Neuronal stem cell (in vitro differentiated cells): ENCODE data around the gene PPIL6.

Experiments used
- DNase-seq: peaks from one replicate; pipeline ENCODE4 v3.0.0-alpha.2; 2013; ENCODE audit warnings: low spot score
- H2AFZ ChIP-seq: one replicate; pipeline ENCODE4 v1.6.1; 2013; ENCODE audit warnings: mild to moderate bottlenecking, low read length, inconsistent platforms
- H2AK5ac ChIP-seq: 2 replicates; pipeline ENCODE4 v1.6.1; 2013; ENCODE audit warnings: low read depth, mild to moderate bottlenecking, inconsistent platforms, low read length, moderate library complexity, mixed read lengths
- H2BK120ac ChIP-seq: 2 replicates; pipeline ENCODE4 v1.6.1; 2013; ENCODE audit warnings: low read depth, mild to moderate bottlenecking, inconsistent platforms, low read length, moderate library complexity, mixed read lengths
- H2BK12ac ChIP-seq: one replicate; pipeline ENCODE4 v1.6.1; 2013; ENCODE audit warnings: low read length, inconsistent platforms
- H2BK15ac ChIP-seq: 2 replicates; pipeline ENCODE4 v1.6.1; 2013; ENCODE audit warnings: mild to moderate bottlenecking, low read length, inconsistent platforms, mixed read lengths
- H2BK5ac ChIP-seq: one replicate; pipeline ENCODE4 v1.6.1; 2013; ENCODE audit warnings: inconsistent platforms, mild to moderate bottlenecking, low read length, moderate library complexity
- H3K14ac ChIP-seq: one replicate; pipeline ENCODE4 v1.6.1; 2013; ENCODE audit warnings: low read length, inconsistent platforms
- H3K18ac ChIP-seq: 2 replicates; pipeline ENCODE4 v1.6.1; 2013; ENCODE audit warnings: low read length, inconsistent platforms
- H3K23ac ChIP-seq: 2 replicates; pipeline ENCODE4 v1.6.1; 2013; ENCODE audit warnings: low read depth, mild to moderate bottlenecking, mixed read lengths, low read length, inconsistent platforms; ENCODE audit not compliant: poor library complexity
- H3K27ac ChIP-seq: replicated peaks from 3 replicates; pipeline ENCODE4 v1.5.1; 2013; ENCODE audit warnings: low read length, inconsistent platforms
- H3K27me3 ChIP-seq, 3 experiments: 2 replicates each; pipeline ENCODE4 v1.6.1; 2013; ENCODE audit warnings: low read length in 3 of 3, mild to moderate bottlenecking in 2 of 3, inconsistent platforms in 1 of 3, low read depth in 1 of 3, mixed read lengths in 1 of 3, moderate library complexity in 1 of 3; ENCODE audit not compliant: control insufficient read depth in 3 of 3, insufficient read depth in 3 of 3
- H3K36me3 ChIP-seq, 2 donors: replicated peaks in 1 of 2; 2 replicates each; pipeline ENCODE4 v1.6.1; 2013; ENCODE audit warnings: low read length in 2 of 2; ENCODE audit not compliant: control insufficient read depth in 2 of 2, insufficient read depth in 2 of 2
- H3K4ac ChIP-seq: 2 replicates; pipeline ENCODE4 v1.6.1; 2013; ENCODE audit warnings: inconsistent platforms, mild to moderate bottlenecking, low read length, moderate library complexity
- H3K4me1 ChIP-seq, 2 donors: 1 replicate in 1 of 2; 2 replicates in 1 of 2; pipeline ENCODE4 v1.6.1; 2013; ENCODE audit warnings: low read length in 2 of 2, low read depth in 1 of 2; ENCODE audit not compliant: control insufficient read depth in 2 of 2, insufficient read depth in 1 of 2
- H3K4me2 ChIP-seq: one replicate; pipeline ENCODE4 v1.6.1; 2013; ENCODE audit warnings: mild to moderate bottlenecking, low read length, inconsistent platforms; ENCODE audit not compliant: insufficient read depth, poor library complexity, severe bottlenecking
- H3K4me3 ChIP-seq, 2 donors: 2 replicates each; pipeline ENCODE4 v1.5.1; 2013; ENCODE audit warnings: low read length in 2 of 2, mild to moderate bottlenecking in 2 of 2, inconsistent platforms in 1 of 2, moderate library complexity in 1 of 2
- H3K79me1 ChIP-seq: one replicate; pipeline ENCODE4 v1.6.1; 2013; ENCODE audit warnings: low read depth, mild to moderate bottlenecking, inconsistent platforms, low read length, moderate library complexity
- H3K9ac ChIP-seq: one replicate; pipeline ENCODE4 v1.6.1; 2013; ENCODE audit warnings: mild to moderate bottlenecking, low read depth, low read length, inconsistent platforms; ENCODE audit not compliant: poor library complexity
- H3K9me3 ChIP-seq, 2 donors: replicated peaks in 1 of 2; 2 replicates each; pipeline versions ENCODE3 to v1.6.1; 2013; ENCODE audit warnings: low read length in 2 of 2, mild to moderate bottlenecking in 2 of 2, inconsistent platforms in 1 of 2, low read depth in 1 of 2, mixed read lengths in 1 of 2, moderate library complexity in 1 of 2; ENCODE audit not compliant: control insufficient read depth in 2 of 2, insufficient read depth in 1 of 2
- H4K8ac ChIP-seq: one replicate; pipeline ENCODE4 v1.6.1; 2013; ENCODE audit warnings: low read depth, mild to moderate bottlenecking, inconsistent platforms, low read length, moderate library complexity
- H4K91ac ChIP-seq: one replicate; pipeline ENCODE4 v1.6.1; 2013; ENCODE audit warnings: low read length, low read depth, mild to moderate bottlenecking, inconsistent platforms; ENCODE audit not compliant: poor library complexity
- WGBS, 2 donors: extraction: QIAGEN DNeasy Blood & Tissue Kit; methylation state at CpG; one replicate each; pipeline ENCODE4 v1.1.7; 2013; ENCODE audit warnings: missing lambda C conversion rate in 2 of 2, mixed read lengths in 1 of 2; ENCODE audit not compliant: insufficient read length in 2 of 2, insufficient replicate concordance in 1 of 2; ENCODE audit errors: extremely low coverage in 2 of 2; 5-methylcytosine and 5-hydroxymethylcytosine counted together

The PPIL6 gene

GRCh38 chr6:109393886-109394281, 46.5 kb downstream of the PPIL6 start:
- H2BK120ac ChIP-seq, result no peak overlapping the region

DNA sequence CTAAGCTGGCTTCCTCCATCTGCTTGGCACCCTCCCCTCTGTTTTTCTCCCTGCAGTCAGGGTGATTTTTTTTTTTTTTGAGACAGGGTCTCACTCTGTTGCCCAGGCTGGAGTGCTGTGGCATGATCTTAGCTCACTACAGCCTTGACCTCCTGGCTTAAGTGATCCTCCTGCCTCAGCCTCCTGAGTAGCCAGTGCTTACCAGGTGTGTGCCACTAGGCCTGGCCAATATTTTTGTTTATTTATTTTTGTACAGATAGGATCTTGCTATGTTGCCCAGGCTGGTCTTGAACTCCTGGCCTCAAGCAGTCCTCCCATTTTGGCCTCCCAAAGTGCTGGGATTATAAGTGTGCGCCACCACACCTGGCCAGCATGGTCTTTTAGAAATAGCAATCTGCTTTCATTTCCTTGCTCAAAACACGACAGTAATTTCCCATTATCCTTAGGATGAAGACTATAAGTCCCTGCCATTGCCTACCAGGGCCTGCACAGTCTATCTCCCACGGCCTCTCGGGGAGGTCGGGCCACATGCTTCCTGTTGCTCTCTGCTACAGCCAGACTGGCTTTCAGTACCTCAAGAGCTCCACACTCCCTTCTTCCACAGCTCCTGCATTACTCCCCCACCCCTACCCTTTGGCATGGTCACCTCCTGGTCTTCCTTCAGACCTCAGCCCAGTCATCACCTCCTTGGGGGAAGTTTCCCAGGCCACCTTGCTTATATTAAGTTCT, 47.1 kb downstream of the PPIL6 start:
- H3K23ac ChIP-seq, result no peak overlapping the region
- no peak overlapping the region for H2BK15ac ChIP-seq
- H4K8ac ChIP-seq, result no peak overlapping the region
- WGBS, 2 donors, result no CpG with 5 or more reads among the region's 5 CpGs
- no peaks in the 10 kb centered on the region for H3K36me3 ChIP-seq
- no peak overlapping the region for H3K4me3 ChIP-seq
- no peak overlapping the region for H2BK12ac ChIP-seq
- H3K9ac ChIP-seq, result no peak overlapping the region
- H3K18ac ChIP-seq, result no peak overlapping the region
- H3K4me2 ChIP-seq, result no peak overlapping the region
- H2BK120ac ChIP-seq, result no peak overlapping the region
- H3K27me3 ChIP-seq, result no peaks in the 10 kb centered on the region
- DNase-seq, result no peak
- H2AFZ ChIP-seq, result no peak overlapping the region
- H3K27ac ChIP-seq, result no peak overlapping the region
- H2AK5ac ChIP-seq, result no peak overlapping the region
- H2BK5ac ChIP-seq, result no peak overlapping the region
- no peaks in the 10 kb centered on the region for H3K9me3 ChIP-seq
- no peak overlapping the region for H4K91ac ChIP-seq
- H3K14ac ChIP-seq, result no peak overlapping the region
- H3K79me1 ChIP-seq, result no peaks in the 10 kb centered on the region
- H3K4ac ChIP-seq, result no peak overlapping the region
- H3K4me1 ChIP-seq, result no peaks in the 10 kb centered on the region

More at GRCh38 chr6:109393886-109394281, 46.5 kb downstream of the PPIL6 start:
- Histone ChIP-seq H3K4me2 (no peak overlapping the region), H3K36me3 (no peaks in the 10 kb centered on the region), H4K8ac (no peak overlapping the region), H2BK5ac (no peak overlapping the region), H3K9ac (no peak overlapping the region), H3K4ac (no peak overlapping the region), H2AFZ (no peak overlapping the region), H4K91ac (no peak overlapping the region), H3K9me3 (no peaks in the 10 kb centered on the region), H2AK5ac (no peak overlapping the region), H3K79me1 (no peaks in the 10 kb centered on the region), H3K27me3 (no peaks in the 10 kb centered on the region), H3K4me3 (no peak overlapping the region), H3K23ac (no peak overlapping the region), H3K18ac (no peak overlapping the region), H3K4me1 (no peaks in the 10 kb centered on the region), H2BK12ac (no peak overlapping the region), H3K27ac (no peak overlapping the region), H2BK15ac (no peak overlapping the region), H3K14ac (no peak overlapping the region)
- no CpG with 5 or more reads among the region's 2 CpGs for WGBS, 2 donors
- DNase-seq, result no peak

- no peak overlapping the region for H3K23ac ChIP-seq
- no peak overlapping the region for H4K91ac ChIP-seq
- no peak overlapping the region for H4K8ac ChIP-seq
- H3K79me1 ChIP-seq, result no peaks in the 10 kb centered on the region
- no peak overlapping the region for H3K18ac ChIP-seq
- H3K27ac ChIP-seq, result no peak overlapping the region
- H2AFZ ChIP-seq, result peak overlapping the region; percentile 69
- no peak overlapping the region for H3K4me3 ChIP-seq
- no peaks in the 10 kb centered on the region for H3K9me3 ChIP-seq
- DNase-seq, result no peak
- H2BK15ac ChIP-seq, result no peak overlapping the region
- H3K36me3 ChIP-seq, result no peaks in the 10 kb centered on the region
- no peaks in the 10 kb centered on the region for H3K4me1 ChIP-seq
- no peak overlapping the region for H3K4ac ChIP-seq
- no peak overlapping the region for H3K9ac ChIP-seq
- no peak overlapping the region for H3K4me2 ChIP-seq
- no peak overlapping the region for H2BK5ac ChIP-seq
- no peak overlapping the region for H2BK120ac ChIP-seq
- no peak overlapping the region for H2BK12ac ChIP-seq
- H2AK5ac ChIP-seq, result no peak overlapping the region
- H3K27me3 ChIP-seq, result no peaks in the 10 kb centered on the region
- no CpG with 5 or more reads among the region's 6 CpGs for WGBS, 2 donors
- no peak overlapping the region for H3K14ac ChIP-seq
Observed at GRCh38 chr6:109389650-109390274, 50.7 kb downstream of the PPIL6 start.

GRCh38 chr6:109388265-109388664, 52.2 kb downstream of the PPIL6 start:
- Histone ChIP-seq H3K23ac (no peak overlapping the region), H2BK12ac (no peak overlapping the region), H2AFZ (no peak overlapping the region), H3K79me1 (no peaks in the 10 kb centered on the region), H3K36me3 (no peaks in the 10 kb centered on the region), H2AK5ac (no peak overlapping the region), H3K4ac (no peak overlapping the region), H2BK5ac (no peak overlapping the region), H3K18ac (no peak overlapping the region), H3K27ac (no peak overlapping the region), H2BK15ac (no peak overlapping the region), H3K4me2 (no peak overlapping the region), H3K9me3 (no peaks in the 10 kb centered on the region), H3K4me3 (no peak overlapping the region), H4K8ac (no peak overlapping the region), H3K4me1 (peaks cover 0 to 2% of the 10 kb centered on the region in 2 donors), H3K9ac (no peak overlapping the region), H3K14ac (no peak overlapping the region), H4K91ac (no peak overlapping the region), H3K27me3 (no peaks in the 10 kb centered on the region), H2BK120ac (no peak overlapping the region)
- no CpG with 5 or more reads among the region's 1 CpG for WGBS, 2 donors
- DNase-seq, result no peak
